CD14-positive monocyte (primary cell): ENCODE data around the gene IL3. TPM values are rescaled to one million over a fixed set of nuclear protein-coding genes. Genes with fewer than 3 reads are reported as not detected.
A peak's percentile ranks its signal among the peaks of the same experiment; 100 is the strongest.

Experiments used
- DNase-seq, 3 donors: peaks; one replicate each; pipeline ENCODE4 v3.0.0-alpha.2; 2011 to 2022
- H2AFZ ChIP-seq: 2 replicates; pipeline ENCODE4 v1.6.0; 2012; ENCODE audit warnings: mild to moderate bottlenecking, low read depth, low read length, inconsistent platforms; ENCODE audit not compliant: insufficient read depth, poor library complexity, severe bottlenecking
- H3K27ac ChIP-seq, 2 donors: 1 replicate in 1 of 2; 2 replicates in 1 of 2; pipeline ENCODE4 v1.5.1; 2012 to 2013; ENCODE audit warnings: low read length in 2 of 2, control low read depth in 1 of 2, inconsistent platforms in 1 of 2, low read depth in 1 of 2, mild to moderate bottlenecking in 1 of 2
- H3K27me3 ChIP-seq, 2 donors: one replicate each; pipeline versions ENCODE4 v1.6.0 to v1.6.1; 2011 to 2013; ENCODE audit warnings: low read length in 2 of 2; ENCODE audit not compliant: control insufficient read depth in 2 of 2, insufficient read depth in 2 of 2
- H3K36me3 ChIP-seq, 2 donors: replicated peaks in 1 of 2; 1 replicate in 1 of 2; 2 replicates in 1 of 2; pipeline versions ENCODE4 v1.5.1 to v1.6.1; 2012 to 2013; ENCODE audit warnings: low read length in 2 of 2, control low read depth in 1 of 2, inconsistent platforms in 1 of 2, mild to moderate bottlenecking in 1 of 2; ENCODE audit not compliant: insufficient read depth in 2 of 2, control insufficient read depth in 1 of 2
- H3K4me1 ChIP-seq, 2 donors: 1 replicate in 1 of 2; 2 replicates in 1 of 2; pipeline versions ENCODE4 v1.5.1 to v1.6.1; 2012 to 2013; ENCODE audit warnings: low read length in 2 of 2, control low read depth in 1 of 2, inconsistent platforms in 1 of 2, mild to moderate bottlenecking in 1 of 2, moderate library complexity in 1 of 2; ENCODE audit not compliant: insufficient read depth in 2 of 2, control insufficient read depth in 1 of 2
- H3K4me2 ChIP-seq: replicated peaks from 2 replicates; pipeline ENCODE3; 2012; ENCODE audit warnings: low read length, moderate library complexity, mild to moderate bottlenecking; ENCODE audit not compliant: poor library complexity, severe bottlenecking; ENCODE audit errors: extremely low read depth
- H3K4me3 ChIP-seq, 3 experiments: fragments of 200-600 bp in 1 of 3; sonication (generic) in 1 of 3; replicated peaks in 1 of 3; 1 replicate in 2 of 3; 2 replicates in 1 of 3; pipeline ENCODE4 v1.5.1; 2011 to 2013; ENCODE audit warnings: low read length in 3 of 3, mild to moderate bottlenecking in 3 of 3, control low read depth in 2 of 3, low read depth in 2 of 3, inconsistent platforms in 1 of 3, moderate library complexity in 1 of 3
- H3K79me2 ChIP-seq: 2 replicates; pipeline ENCODE4 v1.6.0; 2012; ENCODE audit warnings: mild to moderate bottlenecking, control low read depth, inconsistent platforms, low read length, moderate library complexity; ENCODE audit not compliant: insufficient read depth
- H3K9ac ChIP-seq: 2 replicates; pipeline ENCODE4 v1.6.0; 2017; ENCODE audit warnings: low read length, mild to moderate bottlenecking; ENCODE audit not compliant: insufficient read depth, poor library complexity, severe bottlenecking
- H3K9me3 ChIP-seq, 2 donors: replicated peaks in 1 of 2; 1 replicate in 1 of 2; 2 replicates in 1 of 2; pipeline versions ENCODE4 v1.5.1 to v1.6.1; 2012 to 2013; ENCODE audit warnings: low read length in 2 of 2, control low read depth in 1 of 2; ENCODE audit not compliant: control insufficient read depth in 1 of 2, insufficient read depth in 1 of 2
- H4K20me1 ChIP-seq: 2 replicates; pipeline ENCODE4 v1.6.0; 2012; ENCODE audit warnings: mild to moderate bottlenecking, low read length, control low read depth, moderate library complexity; ENCODE audit not compliant: insufficient read depth
- H3K27ac Mint-ChIP-seq, 7 donors: one replicate each; pipeline ENCODE4 v1.8.0; 2020; ENCODE audit warnings: mild to moderate bottlenecking in 7 of 7, mixed read lengths in 7 of 7, moderate library complexity in 6 of 7, inconsistent platforms in 2 of 7
- H3K27me3 Mint-ChIP-seq, 3 donors: one replicate each; pipeline ENCODE4 v1.8.0; 2021 to 2022; ENCODE audit warnings: low read depth in 3 of 3, mild to moderate bottlenecking in 3 of 3, mixed read lengths in 3 of 3, moderate library complexity in 3 of 3, inconsistent platforms in 1 of 3
- H3K36me3 Mint-ChIP-seq, 2 donors: one replicate each; pipeline ENCODE4 v1.8.0; 2020; ENCODE audit warnings: mixed read lengths in 2 of 2, inconsistent platforms in 1 of 2, mild to moderate bottlenecking in 1 of 2
- H3K4me1 Mint-ChIP-seq: one replicate; pipeline ENCODE4 v1.8.0; 2020; ENCODE audit warnings: mild to moderate bottlenecking, mixed read lengths
- H3K4me3 Mint-ChIP-seq, 2 donors: one replicate each; pipeline ENCODE4 v1.8.0; 2020; ENCODE audit warnings: mild to moderate bottlenecking in 2 of 2, mixed read lengths in 2 of 2, moderate library complexity in 1 of 2
- H3K9me3 Mint-ChIP-seq, 7 donors: one replicate each; pipeline ENCODE4 v1.8.0; 2020 to 2022; ENCODE audit warnings: mixed read lengths in 7 of 7, mild to moderate bottlenecking in 6 of 7, moderate library complexity in 6 of 7, inconsistent platforms in 2 of 7
- WGBS: methylation state at CpG from one replicate; pipeline ENCODE4 v1.1.5; 2013; ENCODE audit warnings: missing lambda C conversion rate; ENCODE audit not compliant: insufficient coverage; 5-methylcytosine and 5-hydroxymethylcytosine counted together
- intact Hi-C, 2 donors: fragments of 100-400 bp; cut with micrococcal nuclease; formaldehyde crosslinking; loops; one replicate each; pipeline versions ENCODE4 v1.15.0 to v1.15.1; 2023
- polyA plus RNA-seq, 3 donors: library from polyadenylated mRNA; depleted of rRNA in 1 of 3; unstranded in 2 of 3; stranded (reverse) in 1 of 3; fragments of 300-500 nt in 2 of 3; fragments of >200 nt in 1 of 3; fragmentation: Illumina TruSeq in 2 of 3; gene quantifications; 1 replicate in 2 of 3; 2 replicates in 1 of 3; pipeline ENCODE4 v1.2.3, GENCODE V29; 2012 to 2021
- TF ChIP-seq, protein P1 (sequence below): fragments of 200-600 bp; IDR thresholded peaks from one replicate; pipeline ENCODE4 v1.8.0; 2022; ENCODE audit warnings: antibody characterized with exemption, mild to moderate bottlenecking

IL3 gene
- polyA plus RNA-seq, 3 donors, result not detected

DNA sequence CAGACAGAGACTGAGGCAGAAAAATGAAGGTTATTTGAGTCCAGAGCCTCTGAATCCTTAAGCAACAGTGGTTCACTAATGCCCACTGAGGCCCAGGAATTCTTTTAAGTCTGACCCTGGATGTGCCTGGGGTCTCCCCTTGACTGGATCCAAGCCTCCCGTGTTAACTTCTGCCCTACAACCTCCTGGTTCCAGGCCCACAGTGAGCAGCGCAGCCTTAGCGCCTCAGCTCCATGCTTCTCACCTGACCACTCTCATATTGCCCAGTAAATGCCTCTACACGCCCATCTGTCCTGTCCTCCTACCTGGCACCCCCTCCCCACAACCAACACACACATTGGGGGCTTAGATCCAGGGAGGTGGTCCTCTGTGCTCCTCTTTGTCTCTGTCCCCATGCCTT lies 6.4 kb downstream of the IL3 start:
- H3K9ac ChIP-seq, result no peak overlapping the region
- H3K27ac Mint-ChIP-seq, result peak overlapping the region in 3 of 7 donors; percentile 3 to 5 (median 5)
- H3K4me2 ChIP-seq, result no peak overlapping the region
- peaks cover 0 to 5% (median 0%) of the 10 kb centered on the region in 7 donors for H3K9me3 Mint-ChIP-seq
- H3K4me1 ChIP-seq, result peaks cover 11 to 22% of the 10 kb centered on the region in 2 donors
- H3K27ac ChIP-seq, result no peak overlapping the region
- peak overlapping the region in 1 of 2 donors; percentile 19 for H3K4me3 Mint-ChIP-seq
- no peaks in the 10 kb centered on the region for H3K36me3 ChIP-seq
- H3K9me3 ChIP-seq, result no peaks in the 10 kb centered on the region
- no peak for DNase-seq
- H4K20me1 ChIP-seq, result no peaks in the 10 kb centered on the region
- H3K36me3 Mint-ChIP-seq, result peaks cover 0 to 4% of the 10 kb centered on the region in 2 donors
- H3K27me3 Mint-ChIP-seq, result peaks cover 42 to 56% (median 53%) of the 10 kb centered on the region in 3 donors
- H3K27me3 ChIP-seq, result peaks cover 14 to 46% of the 10 kb centered on the region in 2 donors
- no peaks in the 10 kb centered on the region for H3K79me2 ChIP-seq
- 97% methylated on average over 4 of the region's 4 CpGs for WGBS
- peaks cover 25% of the 10 kb centered on the region for H3K4me1 Mint-ChIP-seq
- intact Hi-C loops, result loop anchor here in 1 of 2 donors (5.0 kb wide), 3 partner anchors 35 to 110 kb away; no protein-coding TSS in a partner anchor
- no peak overlapping the region for H2AFZ ChIP-seq
- TF ChIP-seq, protein P1, sequence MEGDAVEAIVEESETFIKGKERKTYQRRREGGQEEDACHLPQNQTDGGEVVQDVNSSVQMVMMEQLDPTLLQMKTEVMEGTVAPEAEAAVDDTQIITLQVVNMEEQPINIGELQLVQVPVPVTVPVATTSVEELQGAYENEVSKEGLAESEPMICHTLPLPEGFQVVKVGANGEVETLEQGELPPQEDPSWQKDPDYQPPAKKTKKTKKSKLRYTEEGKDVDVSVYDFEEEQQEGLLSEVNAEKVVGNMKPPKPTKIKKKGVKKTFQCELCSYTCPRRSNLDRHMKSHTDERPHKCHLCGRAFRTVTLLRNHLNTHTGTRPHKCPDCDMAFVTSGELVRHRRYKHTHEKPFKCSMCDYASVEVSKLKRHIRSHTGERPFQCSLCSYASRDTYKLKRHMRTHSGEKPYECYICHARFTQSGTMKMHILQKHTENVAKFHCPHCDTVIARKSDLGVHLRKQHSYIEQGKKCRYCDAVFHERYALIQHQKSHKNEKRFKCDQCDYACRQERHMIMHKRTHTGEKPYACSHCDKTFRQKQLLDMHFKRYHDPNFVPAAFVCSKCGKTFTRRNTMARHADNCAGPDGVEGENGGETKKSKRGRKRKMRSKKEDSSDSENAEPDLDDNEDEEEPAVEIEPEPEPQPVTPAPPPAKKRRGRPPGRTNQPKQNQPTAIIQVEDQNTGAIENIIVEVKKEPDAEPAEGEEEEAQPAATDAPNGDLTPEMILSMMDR, result no peak
- H3K4me3 ChIP-seq, result no peak overlapping the region

DNA sequence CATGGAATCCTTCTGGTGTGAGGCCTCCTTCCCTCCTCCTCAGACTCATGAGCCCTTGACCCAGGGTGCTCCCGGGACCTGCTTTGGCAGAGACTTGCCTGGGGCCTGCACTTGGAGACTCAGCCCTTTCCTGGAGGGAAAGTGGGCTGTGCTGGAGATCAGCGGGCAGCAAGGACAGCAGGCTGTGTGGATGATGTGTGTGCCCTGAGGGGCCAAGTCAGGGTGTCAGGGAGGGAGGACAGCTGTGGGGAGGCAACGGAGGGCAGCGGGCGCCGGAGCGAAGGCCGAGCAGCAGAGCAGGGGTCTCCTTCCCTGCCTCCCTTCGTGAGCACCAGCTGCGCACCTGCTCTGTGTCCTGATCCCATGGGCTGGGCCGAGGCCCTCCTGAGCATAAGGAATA lies 7.0 kb downstream of the IL3 start:
- no peak overlapping the region for H3K4me2 ChIP-seq
- TF ChIP-seq, protein P1, result no peak
- no peaks in the 10 kb centered on the region for H4K20me1 ChIP-seq
- DNase-seq, result no peak
- no peak overlapping the region for H3K4me3 ChIP-seq
- intact Hi-C loops, result loop anchor here in 1 of 2 donors (5.0 kb wide), 3 partner anchors 35 to 110 kb away; no protein-coding TSS in a partner anchor
- H2AFZ ChIP-seq, result no peak overlapping the region
- Mint-ChIP-seq H3K27me3 (peaks cover 44 to 62% (median 53%) of the 10 kb centered on the region in 3 donors), H3K27ac (peak overlapping the region in 2 of 7 donors; percentile 3 to 42), H3K4me1 (peaks cover 25% of the 10 kb centered on the region), H3K36me3 (peaks cover 0 to 4% of the 10 kb centered on the region in 2 donors), H3K9me3 (peaks cover 0 to 5% (median 0%) of the 10 kb centered on the region in 7 donors), H3K4me3 (peak overlapping the region in 1 of 2 donors; percentile 50)
- H3K27me3 ChIP-seq, result peaks cover 14 to 48% of the 10 kb centered on the region in 2 donors
- no peak overlapping the region for H3K27ac ChIP-seq
- H3K79me2 ChIP-seq, result no peaks in the 10 kb centered on the region
- WGBS, result 95% methylated on average over 10 of the region's 11 CpGs
- H3K36me3 ChIP-seq, result no peaks in the 10 kb centered on the region
- no peak overlapping the region for H3K9ac ChIP-seq
- H3K4me1 ChIP-seq, result peaks cover 11 to 22% of the 10 kb centered on the region in 2 donors
- no peaks in the 10 kb centered on the region for H3K9me3 ChIP-seq
